Measurements from ENCODE around the gene TMEM121.

Gene TMEM121

DNA sequence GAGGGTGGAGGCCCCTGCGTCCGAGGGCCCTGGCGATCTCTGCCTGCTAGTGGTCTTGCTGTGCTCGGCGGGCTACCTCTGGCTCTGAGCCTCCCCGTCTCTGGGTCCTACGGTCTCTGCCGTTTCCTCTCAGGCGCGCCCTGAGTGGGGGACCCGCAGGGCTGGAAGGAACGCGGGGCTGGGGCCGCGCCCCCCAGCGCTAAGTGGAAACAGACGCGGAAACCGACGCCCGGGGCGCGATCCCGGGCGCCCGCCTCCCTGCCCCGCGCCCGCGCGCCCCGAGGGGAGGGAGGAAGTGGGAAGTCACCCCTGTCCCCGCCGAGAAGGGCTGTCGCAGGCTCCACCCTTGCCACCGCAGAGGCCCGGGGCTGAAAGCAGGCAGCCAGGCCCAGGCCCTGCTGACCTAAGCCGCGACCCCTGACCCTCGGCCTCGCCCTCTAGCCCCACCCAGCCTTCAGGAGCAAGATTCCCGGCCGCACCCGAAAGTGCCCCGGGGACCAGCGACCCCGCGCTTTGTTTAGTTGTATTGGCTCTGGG is 38.9 kb upstream of the TMEM121 start:
- DNase-seq, result peak; percentile 72 to 74

DNA sequence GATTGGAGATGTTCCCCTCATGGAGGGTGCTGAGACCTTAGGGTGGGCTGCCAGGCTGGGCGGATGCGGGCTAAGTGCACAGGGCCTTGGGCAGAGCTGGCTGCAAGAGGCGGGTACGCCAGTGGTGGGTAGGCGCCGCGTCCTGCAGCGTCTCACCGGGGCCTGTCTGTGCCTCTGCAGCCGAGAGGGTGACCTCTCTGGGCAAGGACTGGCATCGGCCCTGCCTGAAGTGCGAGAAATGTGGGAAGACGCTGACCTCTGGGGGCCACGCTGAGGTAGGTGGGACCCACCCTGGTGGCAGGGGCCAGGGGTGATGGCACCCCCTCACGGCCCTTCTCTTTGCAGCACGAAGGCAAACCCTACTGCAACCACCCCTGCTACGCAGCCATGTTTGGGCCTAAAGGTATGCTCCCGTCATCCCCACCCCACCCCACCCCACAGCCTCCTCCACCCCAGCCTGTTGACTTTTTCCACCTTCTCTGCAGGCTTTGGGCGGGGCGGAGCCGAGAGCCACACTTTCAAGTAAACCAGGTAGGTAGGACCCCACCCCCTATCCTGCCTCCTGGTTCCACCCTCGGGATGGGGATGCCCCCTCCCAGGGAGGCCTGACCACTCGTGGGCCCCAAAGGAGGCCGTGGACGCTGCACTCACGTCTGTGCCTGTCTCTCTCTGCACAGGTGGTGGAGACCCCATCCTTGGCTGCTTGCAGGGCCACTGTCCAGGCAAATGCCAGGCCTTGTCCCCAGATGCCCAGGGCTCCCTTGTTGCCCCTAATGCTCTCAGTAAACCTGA is 38.2 kb upstream of the TMEM121 start:
- DNase-seq, result no peak

DNA sequence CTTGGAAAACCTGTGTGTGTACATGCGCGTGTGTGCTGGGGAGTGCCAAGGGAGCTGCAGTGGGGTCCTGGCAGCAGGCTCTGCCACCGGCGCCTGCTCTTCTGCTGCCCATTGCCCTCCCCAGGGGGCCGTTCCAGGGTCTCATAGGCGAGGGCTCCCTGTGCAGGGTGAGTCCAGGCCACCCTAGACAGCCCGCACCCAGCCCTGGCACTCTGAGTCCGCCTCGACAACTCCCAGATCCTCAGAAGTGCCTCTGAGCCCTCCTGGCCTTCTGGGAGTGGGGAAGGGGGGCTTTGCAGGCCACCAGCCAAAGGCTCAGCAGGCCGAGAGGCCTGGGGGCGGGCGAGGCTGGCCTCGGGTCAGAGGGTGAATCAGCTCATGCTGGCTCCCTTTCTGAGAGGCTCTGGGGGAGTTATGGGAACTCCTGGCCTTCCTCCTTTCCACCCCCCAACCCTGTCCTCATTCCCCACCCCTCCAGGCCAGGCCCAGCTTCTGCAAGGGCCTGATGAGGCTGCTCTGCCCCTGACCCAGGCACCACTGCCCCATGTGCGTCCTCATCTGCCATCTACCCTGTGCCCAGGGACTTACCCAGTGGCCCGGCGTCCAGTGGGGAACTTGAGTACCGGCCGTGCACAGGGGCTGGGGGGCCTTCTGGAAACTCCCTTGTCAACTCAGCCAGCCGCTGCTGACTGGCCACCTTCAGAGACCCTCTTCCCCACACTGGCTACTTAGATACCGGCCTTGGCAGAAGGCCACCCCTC is 37.4 kb upstream of the TMEM121 start:
- DNase-seq, result peak; percentile 11 to 56

DNA sequence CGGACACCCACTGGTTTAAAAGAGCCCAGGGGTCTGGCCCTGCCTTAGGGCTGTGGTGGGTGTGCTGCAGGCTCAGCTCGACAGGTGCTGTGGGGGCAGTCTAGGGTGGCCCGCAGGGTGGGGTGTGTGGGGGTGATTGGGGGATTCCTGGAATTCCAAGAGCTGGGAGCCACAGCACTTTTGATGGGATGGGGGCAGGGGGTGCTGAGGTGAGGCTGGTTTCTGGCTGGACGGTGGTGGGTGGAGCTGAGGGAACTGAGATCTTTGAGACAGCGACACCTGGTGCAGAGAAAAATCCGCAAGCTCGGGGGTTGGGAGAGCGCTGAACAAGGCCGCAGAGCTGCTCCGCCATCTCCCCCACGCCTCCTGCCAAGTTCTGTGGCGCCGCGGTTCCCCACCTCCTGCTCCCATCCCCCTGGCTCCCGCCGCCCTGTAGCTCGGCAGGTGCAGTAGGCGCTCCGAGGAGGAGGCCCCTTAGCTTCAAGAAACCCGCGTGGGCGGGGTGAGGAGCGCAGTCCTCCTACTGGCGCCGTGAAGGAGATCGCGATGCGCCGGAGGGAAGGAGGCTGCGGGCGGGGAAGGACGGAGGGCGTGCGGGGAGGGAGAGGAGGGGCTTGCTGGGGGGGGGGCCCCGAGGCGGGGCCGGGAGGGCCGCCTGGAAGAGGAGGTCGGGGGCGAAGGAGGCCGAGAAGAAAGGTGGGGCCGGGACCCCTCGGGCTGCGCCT is 36.7 kb upstream of the TMEM121 start:
- peak; percentile 68 to 80 for DNase-seq

DNA sequence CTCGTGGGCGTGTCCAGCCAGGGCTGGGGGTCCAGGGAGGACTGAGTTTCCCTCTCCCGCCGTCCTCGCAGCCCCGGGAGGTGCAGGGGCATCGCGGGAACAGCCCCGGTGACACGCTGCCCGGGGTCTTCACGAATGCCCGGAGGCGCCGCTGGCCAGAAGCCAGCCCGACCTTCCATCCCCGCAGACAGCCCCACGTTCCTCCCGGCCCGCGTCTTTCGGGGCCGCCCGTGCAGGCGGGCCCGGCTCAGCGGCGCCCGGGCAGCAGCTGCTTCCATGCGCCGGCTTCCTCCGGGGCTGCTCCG is 36.2 kb upstream of the TMEM121 start:
- no peak for DNase-seq

DNA sequence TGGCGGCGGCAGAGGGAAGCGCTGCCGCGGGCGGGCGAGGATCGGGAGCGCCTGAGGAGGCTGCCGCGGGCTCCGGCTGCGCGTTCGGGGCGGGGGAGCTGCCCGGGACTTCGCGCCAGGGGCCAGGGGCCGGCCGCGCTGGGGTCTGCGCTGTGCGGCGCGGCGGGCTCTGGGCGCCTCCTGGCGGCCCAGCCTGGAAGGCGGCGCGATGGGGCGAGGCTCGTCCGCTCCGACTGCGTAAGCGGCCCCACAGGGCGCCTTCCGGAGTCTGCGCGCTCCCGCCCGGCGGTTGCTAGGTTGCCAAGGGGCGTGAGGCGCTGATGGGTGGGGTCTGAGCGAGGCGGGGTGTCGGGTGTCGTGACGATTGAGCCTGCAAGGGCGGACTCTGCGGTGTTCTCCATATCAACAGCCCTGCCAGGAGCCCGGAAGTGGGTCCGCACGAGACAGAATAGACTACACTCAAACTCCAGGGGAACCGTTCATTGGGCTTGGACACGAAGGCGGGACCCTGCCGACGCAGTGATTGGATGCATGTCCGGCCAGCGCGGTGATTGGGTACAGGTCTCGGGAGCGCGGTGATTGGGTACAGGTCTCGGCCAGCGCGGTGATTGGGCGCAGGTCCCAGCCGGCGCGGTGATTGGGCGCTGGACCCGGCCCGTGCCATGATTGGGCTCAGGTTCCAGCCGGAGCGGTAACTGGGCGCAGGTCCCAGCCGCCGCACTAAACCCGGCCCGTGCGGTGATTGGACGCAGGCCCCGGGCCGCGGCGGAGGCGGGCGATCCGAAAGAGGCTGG is 35.6 kb upstream of the TMEM121 start, which contains the start of gene TEDC1:
TSS of gene TEDC1 (plus strand) at position 675 of the 794 bp plus-strand sequence. CDS start 130 bp downstream, outside the sequence.
- DNase-seq, result peak; percentile 100

DNA sequence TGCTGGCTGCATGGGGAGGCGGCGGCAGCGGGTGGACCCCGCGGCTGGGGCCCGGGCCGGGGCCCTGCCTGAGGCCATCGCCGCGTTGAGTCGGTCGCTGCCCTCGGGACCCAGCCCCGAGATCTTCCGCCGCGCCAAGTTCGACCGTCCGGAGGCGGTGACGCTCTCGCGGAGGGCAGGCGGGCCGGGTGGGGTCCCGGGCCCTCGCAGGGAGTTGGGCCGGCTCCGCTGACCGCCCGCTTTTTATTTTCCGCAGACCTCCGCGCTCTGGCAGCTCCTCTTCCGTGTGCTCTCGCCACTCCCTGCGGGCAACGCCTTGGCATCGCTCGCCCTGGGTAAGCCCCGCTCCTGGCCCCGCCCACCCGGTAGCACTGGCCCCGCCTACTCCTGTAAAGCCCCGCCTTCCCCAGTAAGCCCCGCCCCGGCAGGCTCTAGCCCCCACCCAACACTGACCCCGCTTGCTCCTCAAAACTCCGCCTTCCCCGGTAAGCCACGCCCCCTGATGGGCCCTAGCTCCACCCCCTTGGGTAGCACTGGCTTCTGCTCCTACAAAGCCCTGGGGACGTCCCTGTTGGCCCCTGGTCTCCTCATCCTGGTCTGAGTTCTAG is 34.9 kb upstream of the TMEM121 start:
- DNase-seq, result peak; percentile 77 to 88

DNA sequence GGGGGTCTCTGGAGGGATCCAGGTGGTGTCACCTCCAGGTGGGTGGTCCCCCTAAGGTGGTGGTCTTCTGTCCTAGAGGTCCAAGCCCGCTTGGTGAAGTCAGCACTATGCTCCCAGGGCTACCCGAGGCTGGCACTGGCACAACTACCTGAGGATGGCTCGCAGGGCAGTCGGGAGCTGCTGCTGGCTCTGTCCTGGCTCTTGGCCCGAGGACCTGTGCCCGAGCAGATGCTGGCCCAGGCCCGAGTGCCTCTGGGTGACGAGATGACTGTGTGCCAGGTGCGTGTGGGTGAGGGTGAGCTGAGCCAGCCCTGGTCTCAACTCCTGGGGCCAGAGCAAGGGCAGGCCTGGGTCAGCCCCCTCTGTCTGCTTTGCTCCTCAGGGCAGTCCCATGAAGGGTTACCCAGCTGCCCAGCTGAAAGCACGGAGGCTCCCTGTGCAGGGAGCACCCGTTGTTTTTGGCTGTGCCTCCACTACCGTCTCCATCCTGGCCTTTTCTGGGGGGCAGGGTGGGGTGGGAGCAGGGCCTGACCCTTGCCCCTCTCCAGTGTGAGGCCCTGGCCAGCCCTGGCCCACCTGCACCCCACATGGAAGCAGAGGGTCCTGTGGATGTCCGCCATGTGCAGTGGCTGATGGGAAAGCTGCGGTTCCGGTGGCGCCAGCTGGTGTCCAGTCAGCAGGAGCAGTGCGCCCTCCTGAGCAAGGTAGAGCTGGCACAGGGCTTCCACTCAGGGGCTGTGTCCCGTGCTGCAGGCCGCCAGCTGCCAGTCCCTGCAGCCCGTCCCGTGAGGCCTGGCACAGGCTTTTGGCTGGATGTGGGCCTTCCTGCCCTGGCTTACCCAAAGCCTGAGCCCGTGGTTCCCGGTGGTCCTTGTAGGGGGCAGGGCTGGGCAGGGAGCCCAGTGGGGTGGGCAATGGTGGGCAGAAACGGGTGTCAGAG is 34.1 kb upstream of the TMEM121 start:
- DNase-seq, result no peak

DNA sequence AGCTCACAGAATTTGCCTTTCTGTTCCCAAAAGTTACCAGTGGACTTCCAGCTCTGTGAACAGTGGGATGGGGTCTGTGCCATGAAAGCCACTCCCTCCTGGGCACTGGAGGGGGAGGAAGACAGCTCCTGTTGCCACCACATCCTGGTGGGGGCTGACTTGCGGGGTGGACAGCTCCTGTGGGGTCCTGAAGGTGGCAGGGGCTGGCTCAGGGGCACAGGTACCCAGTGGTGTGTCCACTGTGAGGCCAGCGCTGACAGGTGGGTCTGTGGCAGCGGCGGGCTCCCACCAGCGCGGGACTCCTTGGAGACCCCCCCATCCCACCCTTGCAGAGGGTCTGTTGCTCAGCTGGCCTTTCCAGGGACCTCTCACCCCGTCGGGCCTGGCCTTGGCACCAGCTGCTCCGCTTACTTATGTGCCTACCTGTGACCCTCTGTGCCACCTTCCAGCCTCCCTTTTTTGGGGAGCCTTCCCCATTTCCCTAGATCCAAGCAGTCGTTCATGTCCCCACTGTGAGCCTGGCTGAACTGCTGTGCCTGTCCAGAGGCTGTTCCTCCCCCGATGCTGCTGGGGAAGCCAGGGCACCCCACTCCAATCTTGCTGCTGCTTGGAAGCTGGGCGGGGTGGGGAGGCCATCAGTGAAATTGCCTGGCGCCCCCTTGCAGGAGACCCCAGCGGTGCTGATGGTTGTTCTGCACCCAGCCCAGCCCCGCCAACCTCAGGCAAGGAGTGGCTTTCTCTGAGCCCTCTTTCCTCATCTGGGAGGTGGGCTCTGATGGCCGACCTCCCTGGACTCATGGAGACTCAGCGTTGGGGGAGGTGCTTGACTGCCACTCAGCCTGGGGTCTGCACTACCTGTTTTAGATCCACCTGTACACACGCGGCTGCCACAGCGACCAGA is 33.2 kb upstream of the TMEM121 start:
- DNase-seq, result no peak

DNA sequence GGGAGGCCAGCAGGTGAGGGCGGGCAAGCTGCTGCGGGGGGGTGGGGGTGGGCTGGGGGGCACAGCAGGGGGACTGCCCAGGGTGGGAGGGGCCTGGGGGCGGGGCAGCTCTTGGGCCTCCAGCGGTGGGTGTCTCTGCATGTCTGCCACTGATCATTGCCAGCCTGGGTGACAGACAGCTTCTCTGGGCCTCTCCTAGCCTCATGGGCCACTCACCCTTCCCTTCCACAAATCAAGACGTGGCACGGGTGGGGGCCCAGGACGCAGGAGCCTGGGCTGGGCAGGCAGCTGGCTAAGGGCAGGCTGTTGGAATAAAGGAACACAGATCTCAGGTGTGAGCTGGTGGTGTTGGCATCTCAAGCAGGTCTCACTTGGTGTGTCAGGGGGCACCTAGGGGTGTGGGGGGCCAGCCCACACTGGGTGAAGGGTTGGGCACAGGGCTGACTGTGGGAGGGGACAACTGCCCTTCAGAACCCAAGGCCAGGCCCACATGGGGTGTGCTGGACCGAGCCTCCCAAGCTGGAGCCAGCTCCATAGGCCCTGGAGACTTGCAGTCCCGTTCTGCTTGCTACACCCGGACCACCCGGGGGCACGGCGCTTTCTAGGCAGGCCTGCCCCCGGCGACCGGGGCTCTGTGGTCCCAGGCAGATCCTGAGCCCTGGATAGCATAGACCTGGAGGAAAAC is 32.3 kb upstream of the TMEM121 start:
- no peak for DNase-seq

DNA sequence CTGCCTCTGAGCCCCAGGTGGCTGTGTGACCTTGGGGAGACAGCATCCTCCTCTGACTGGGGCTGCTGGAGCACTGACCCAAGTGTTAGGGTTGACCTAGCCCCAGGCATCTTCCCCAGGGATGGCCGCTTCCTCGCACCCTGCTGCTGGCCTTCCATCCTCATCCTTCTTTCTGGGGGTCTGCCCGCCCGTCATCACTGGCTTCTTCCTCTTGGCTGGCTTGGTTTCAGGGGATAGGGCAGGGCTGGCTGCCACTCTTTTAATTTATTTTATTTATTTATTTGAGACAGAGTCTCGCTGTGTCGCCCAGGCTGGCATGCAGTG is 31.8 kb upstream of the TMEM121 start:
- DNase-seq, result no peak

DNA sequence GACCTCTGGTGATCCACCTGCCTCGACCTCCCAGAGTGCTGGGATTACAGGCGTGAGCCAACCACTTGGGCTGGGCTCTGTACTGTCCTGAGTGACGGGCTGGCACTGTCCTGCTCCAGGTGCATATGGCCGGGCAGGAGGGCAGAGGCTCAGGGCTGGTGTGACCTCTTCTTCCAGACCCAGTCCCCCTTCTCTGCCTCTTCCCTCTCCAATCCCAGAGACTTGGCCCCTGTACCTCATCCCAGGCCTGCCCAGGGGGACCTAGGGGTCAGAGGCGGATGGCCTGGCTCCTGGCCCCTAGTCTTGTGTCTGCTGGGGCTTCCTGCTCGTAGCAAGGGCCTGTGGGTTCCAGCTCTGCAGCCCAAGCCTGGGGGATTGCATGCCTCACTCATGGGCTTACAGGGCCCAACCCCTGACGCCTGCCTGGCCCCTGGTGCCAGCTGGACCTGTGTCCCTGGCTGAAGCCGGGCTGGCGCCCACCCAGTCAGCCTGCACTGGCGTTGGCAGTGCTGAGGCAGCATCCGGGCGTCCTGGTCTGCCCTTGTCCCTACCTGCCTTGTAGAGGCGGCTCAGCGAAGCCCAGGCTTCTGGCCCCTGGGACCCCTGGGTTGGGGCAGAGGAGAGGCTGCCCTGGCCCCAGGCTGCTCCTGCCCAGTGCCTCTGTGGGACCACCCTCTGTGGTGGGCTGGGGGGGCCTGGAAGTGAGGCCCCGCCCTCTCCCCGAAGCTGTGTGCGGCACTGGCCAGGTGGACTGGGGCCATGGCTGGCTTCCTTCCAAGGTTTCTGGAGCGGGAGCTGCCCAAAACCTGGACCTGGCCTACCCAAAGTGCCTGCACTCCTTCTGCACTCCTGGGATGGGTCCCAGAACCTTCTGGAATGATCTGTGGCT is 31.0 kb upstream of the TMEM121 start:
- DNase-seq, result no peak

DNA sequence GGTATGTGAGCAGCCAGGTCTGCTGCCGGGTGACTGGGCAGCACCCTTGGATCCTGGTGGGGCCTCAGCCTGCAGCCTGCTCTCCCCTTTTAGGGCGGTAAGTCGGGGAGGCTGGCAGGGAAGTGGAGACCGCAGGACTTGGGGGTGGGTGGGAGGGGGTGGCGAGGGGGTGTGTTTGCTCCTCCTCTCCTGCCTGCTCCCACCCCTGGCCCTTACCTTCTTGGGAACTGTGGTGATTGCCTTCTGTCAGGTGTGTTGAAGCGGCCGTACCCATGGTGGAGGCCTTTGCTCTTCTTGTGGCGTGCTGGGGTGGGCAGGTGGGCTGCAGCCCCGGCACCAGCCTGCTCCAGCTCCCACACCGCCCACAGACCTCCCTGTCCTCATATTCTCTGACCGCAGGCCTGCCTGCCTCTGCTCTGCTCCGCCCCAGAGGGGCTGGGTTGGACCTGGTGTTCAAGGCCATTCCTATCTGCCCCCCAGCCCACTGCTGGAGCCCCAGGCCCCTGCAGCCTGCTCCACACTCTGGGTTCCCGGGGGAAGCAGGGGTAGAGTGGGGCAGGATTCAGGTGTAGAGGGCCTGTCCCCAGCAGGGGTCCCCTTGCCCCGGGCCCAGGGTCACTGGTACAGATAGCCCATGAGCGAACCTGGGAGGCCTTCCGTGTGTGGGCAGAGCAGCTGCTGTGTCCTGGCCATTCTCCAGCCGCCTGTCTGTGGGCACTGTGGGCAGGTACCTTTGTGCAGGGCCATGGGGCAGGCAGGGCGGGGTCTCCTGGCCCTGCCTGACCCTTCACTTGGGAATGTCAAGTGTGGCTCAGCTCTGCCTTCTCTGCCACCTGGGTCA is 30.2 kb upstream of the TMEM121 start:
- no peak for DNase-seq

DNA sequence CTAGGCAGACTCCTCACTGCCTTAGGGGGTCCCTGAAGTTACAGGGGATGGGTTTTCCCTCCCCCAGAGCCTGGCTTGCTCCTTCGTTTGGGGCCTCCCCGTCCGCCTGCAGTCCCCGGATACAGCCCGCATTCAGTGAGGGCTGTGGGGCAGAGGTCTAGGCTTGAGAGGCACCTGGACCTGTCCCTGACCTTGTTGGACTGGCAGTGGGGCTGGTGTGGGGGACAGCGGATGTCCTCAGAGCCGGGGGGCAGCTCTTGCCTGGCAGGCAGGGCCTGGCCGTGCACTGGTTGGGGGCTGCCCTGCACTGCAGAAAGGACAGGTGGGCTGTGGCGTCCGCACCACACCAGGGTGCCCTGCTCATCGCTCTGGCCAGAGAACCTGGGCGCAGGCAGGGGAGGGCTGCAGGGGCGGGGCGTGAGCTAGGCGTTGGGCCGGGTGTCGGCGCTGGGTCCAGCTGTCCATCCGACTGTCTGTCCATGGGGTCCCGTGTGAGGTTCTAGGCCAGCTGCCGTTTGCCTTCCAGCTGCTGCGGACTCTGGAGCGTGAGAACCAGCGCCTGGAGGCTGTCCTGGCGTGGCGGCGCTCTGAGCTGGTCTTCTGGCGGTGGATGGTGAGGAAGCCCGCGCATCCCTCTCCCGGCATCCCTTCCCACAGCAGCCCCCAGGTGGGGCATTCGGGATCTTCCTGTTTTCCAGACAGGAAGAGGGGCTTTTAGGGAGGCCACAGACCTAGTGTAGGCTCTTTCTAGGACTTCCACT is 29.4 kb upstream of the TMEM121 start:
- no peak for DNase-seq

DNA sequence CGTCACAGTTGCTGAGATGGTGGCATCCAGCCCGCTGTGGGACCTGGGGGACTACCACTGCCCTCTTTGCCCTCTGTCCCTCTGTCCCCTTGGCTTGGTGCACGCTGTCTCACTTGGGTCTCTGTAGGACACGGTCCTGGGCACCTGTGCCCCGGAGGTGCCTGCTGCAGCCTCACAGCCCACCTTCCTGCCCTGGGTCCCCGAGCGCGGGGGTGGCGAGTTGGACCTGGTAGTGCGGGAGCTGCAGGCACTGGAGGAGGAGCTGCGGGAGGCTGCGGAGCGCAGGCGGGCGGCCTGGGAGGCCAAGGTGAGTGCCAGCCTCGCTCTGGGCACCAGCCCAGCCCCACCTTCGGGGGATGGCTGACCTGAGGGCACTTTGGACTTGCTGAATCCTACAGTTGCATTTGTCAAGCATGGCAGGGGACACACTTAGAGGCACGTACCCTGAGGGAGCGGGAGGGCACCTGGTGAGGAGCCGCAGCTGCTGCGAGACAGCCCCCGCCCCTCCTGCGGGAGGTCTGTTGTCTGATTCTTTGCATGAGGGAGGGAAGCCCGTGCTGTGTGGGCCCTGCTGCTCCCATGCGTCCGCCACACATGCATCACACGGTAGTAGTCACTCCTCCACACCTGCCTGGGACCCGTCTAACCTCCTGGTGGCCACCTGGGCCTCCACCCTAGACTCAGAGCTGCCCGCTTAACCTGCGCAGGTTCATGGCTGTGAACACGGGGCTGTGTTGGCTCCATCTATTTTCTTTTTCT is 28.5 kb upstream of the TMEM121 start:
- no peak for DNase-seq
